HepG2 (cell line): Measurements from ENCODE around the gene MMP24OS. TPM values are rescaled to one million over a fixed set of nuclear protein-coding genes. Genes with fewer than 3 reads are reported as not detected.

Experiments used
- AHR ChIP-seq: IDR thresholded peaks from 2 replicates; pipeline ENCODE4 v1.6.1; 2018; ENCODE audit warnings: missing genetic modification reagents, missing compliant biosample characterization
- DBP ChIP-seq: sonication (generic); formaldehyde crosslinking; IDR thresholded peaks from 2 replicates; pipeline ENCODE4 v1.4.0; 2020; ENCODE audit warnings: missing genetic modification reagents; ENCODE audit errors: not compliant biosample characterization
- ETV5 ChIP-seq: IDR thresholded peaks from 2 replicates; pipeline ENCODE4 v1.6.1; 2018; ENCODE audit warnings: missing biosample characterization, missing genetic modification reagents, inconsistent platforms, borderline replicate concordance
- FOXA1 ChIP-seq, 2 experiments: fragments of 450-650 bp in 1 of 2; sonication (generic) in 1 of 2; formaldehyde crosslinking in 1 of 2; IDR thresholded peaks; 2 replicates each; pipeline versions ENCODE4 v1.4.0 to v1.6.1; 2016 to 2020; ENCODE audit warnings: missing genetic modification reagents in 1 of 2
- JDP2 ChIP-seq: sonication (generic); formaldehyde crosslinking; IDR thresholded peaks from 2 replicates; pipeline ENCODE4 v1.8.1; 2022; ENCODE audit warnings: missing genetic modification reagents, borderline replicate concordance
- JUNB ChIP-seq: sonication (generic); formaldehyde crosslinking; IDR thresholded peaks from 2 replicates; pipeline ENCODE4 v1.8.0; 2022; ENCODE audit warnings: missing genetic modification reagents, mild to moderate bottlenecking, borderline replicate concordance
- KDM2A ChIP-seq: sonication (generic); formaldehyde crosslinking; IDR thresholded peaks from 2 replicates; pipeline ENCODE4 v1.4.0; 2020; ENCODE audit warnings: low read depth, missing genetic modification reagents, borderline replicate concordance
- PRDM4 ChIP-seq: sonication (generic); formaldehyde crosslinking; IDR thresholded peaks from 2 replicates; pipeline ENCODE4 v1.9.0; 2021; ENCODE audit warnings: missing genetic modification reagents, borderline replicate concordance
- SALL1 ChIP-seq: sonication (generic); formaldehyde crosslinking; IDR thresholded peaks from 2 replicates; pipeline ENCODE4 v1.8.0; 2022; ENCODE audit warnings: mild to moderate bottlenecking, missing genetic modification reagents
- SIX1 ChIP-seq: sonication (generic); formaldehyde crosslinking; IDR thresholded peaks from 2 replicates; pipeline ENCODE4 v1.4.0; 2020; ENCODE audit warnings: missing genetic modification reagents, borderline replicate concordance
- SRSF9 ChIP-seq: fragments of 200-400 bp; formaldehyde crosslinking; IDR thresholded peaks from 2 replicates; pipeline ENCODE4 v1.6.1; 2018; ENCODE audit warnings: borderline replicate concordance, mild to moderate bottlenecking, low read depth, low read length; ENCODE audit not compliant: insufficient read depth, poor library complexity, severe bottlenecking
- TFAP4 ChIP-seq: sonication (generic); IDR thresholded peaks from 2 replicates; pipeline ENCODE4 v1.6.1; 2016; ENCODE audit warnings: low read depth, borderline replicate concordance
- ZBTB7B ChIP-seq: sonication (generic); formaldehyde crosslinking; IDR thresholded peaks from 2 replicates; pipeline ENCODE4 v1.4.0; 2020; ENCODE audit warnings: missing genetic modification reagents
- ZFP1 ChIP-seq: IDR thresholded peaks from 2 replicates; pipeline ENCODE4 v1.6.1; 2016
- ZNF160 ChIP-seq: sonication (generic); formaldehyde crosslinking; IDR thresholded peaks from 2 replicates; pipeline ENCODE4 v1.8.0; 2022; ENCODE audit warnings: mild to moderate bottlenecking, inconsistent platforms, missing genetic modification reagents
- ZNF460 ChIP-seq: sonication (generic); formaldehyde crosslinking; IDR thresholded peaks from 2 replicates; pipeline ENCODE4 v1.5.1; 2020; ENCODE audit warnings: missing genetic modification reagents, mild to moderate bottlenecking, borderline replicate concordance
- ZNF468 ChIP-seq: sonication (generic); formaldehyde crosslinking; IDR thresholded peaks from 2 replicates; pipeline ENCODE4 v1.8.0; 2022; ENCODE audit warnings: mild to moderate bottlenecking, moderate library complexity, missing genetic modification reagents
- ZNF484 ChIP-seq: sonication (generic); formaldehyde crosslinking; IDR thresholded peaks from 2 replicates; pipeline ENCODE4 v1.5.1; 2020; ENCODE audit warnings: mild to moderate bottlenecking, low read depth, missing genetic modification reagents, borderline replicate concordance
- ZNF563 ChIP-seq: sonication (generic); formaldehyde crosslinking; IDR thresholded peaks from 2 replicates; pipeline ENCODE4 v1.8.0; 2022; ENCODE audit warnings: mild to moderate bottlenecking, moderate library complexity, missing genetic modification reagents
- ZNF577 ChIP-seq: sonication (generic); formaldehyde crosslinking; IDR thresholded peaks from 2 replicates; pipeline ENCODE4 v1.4.0; 2020; ENCODE audit warnings: mild to moderate bottlenecking, low read depth, missing genetic modification reagents, borderline replicate concordance
- ZNF598 ChIP-seq: sonication (generic); formaldehyde crosslinking; IDR thresholded peaks from 2 replicates; pipeline ENCODE4 v1.5.1; 2020; ENCODE audit warnings: mild to moderate bottlenecking, missing genetic modification reagents, borderline replicate concordance
- ZNF703 ChIP-seq: sonication (generic); formaldehyde crosslinking; IDR thresholded peaks from 2 replicates; pipeline ENCODE4 v1.5.1; 2020; ENCODE audit warnings: missing genetic modification reagents, mild to moderate bottlenecking, moderate library complexity, borderline replicate concordance
- ZNF839 ChIP-seq: sonication (generic); formaldehyde crosslinking; IDR thresholded peaks from 2 replicates; pipeline ENCODE4 v1.4.0; 2020; ENCODE audit warnings: missing genetic modification reagents, mild to moderate bottlenecking, borderline replicate concordance
- polyA plus RNA-seq, 8 experiments: library from polyadenylated mRNA; depleted of rRNA in 3 of 8; stranded (reverse) in 7 of 8; unstranded in 1 of 8; fragments of >200 nt; fragmentation: Illumina TruSeq in 4 of 8; extraction: Trizol in 4 of 8; gene quantifications; 2 replicates each; pipeline versions ENCODE4 v1.2.1 to v1.2.3, GENCODE V29; 2011 to 2016; ENCODE audit warnings: low read depth in 4 of 8, missing spikeins in 1 of 8, mixed read lengths in 1 of 8; ENCODE audit not compliant: insufficient read depth in 1 of 8
- total RNA-seq, 5 experiments: library from RNA; depleted of rRNA; stranded (reverse); fragments of >200 nt; fragmentation: Illumina TruSeq; extraction: Trizol; gene quantifications; 2 replicates each; pipeline ENCODE4 v1.2.3, GENCODE V29; 2016; ENCODE audit warnings: low read depth in 1 of 5
- TF ChIP-seq, protein P1 (sequence below): sonication (generic); formaldehyde crosslinking; IDR thresholded peaks from 2 replicates; pipeline ENCODE4 v1.8.0; 2022; ENCODE audit warnings: missing genetic modification reagents, low read depth, mild to moderate bottlenecking, borderline replicate concordance

MMP24OS gene
- total and polyA plus RNA-seq, 2 of the 13 experiments (the other 11 are each of a cell fraction or from before 2014, with no cell fraction given) = 6.0 to 8.5 TPM

DNA sequence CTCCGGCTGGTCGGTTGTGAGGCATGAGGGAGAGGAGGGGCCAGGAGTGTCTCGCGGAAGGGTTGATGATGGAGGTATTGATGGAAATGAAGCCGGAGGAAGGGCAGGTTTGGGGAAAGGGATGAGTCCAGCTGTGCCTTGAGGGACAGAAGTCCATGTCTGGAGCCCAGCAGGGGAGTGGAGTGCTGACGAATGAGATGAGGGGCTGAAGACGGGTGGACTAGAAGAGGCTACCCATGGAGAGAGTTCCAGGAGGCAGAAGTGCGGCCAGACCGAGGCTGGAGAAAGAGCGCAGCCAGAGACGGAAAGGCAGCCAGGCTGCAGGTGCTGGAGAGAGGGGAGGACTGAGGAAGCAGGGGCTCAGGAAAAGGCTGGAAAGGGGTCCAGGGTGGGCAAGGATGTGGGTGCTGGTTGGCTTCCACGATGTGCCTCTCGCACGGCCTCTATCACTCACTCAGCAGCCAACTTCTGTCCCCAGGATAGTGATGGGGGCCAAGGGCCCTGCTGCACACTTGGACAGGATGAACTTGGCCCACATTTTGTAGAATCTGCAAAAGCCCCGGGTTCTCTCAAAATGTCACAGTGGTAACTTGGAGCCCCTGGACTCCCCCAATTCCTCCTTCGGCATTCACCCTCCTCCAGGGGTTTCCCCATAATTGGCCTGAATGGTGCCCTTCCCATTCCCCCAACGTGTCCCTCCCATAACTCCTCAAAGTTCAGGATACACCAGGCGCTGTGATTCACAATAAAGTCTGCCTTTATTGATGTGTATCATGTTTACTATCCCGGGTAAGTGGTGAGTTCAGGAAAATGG is 7.3 kb upstream of the MMP24OS start (continued):
- TF ChIP-seq PRDM4 (CRISPR knock-in tag) (0 out of 2 replicates have a peak, but pooled peaks have one; percentile 1), DBP (CRISPR knock-in tag) (no peak), SIX1 (no peak), AHR (CRISPR knock-in tag) (0 out of 2 replicates have a peak, but pooled peaks have one; percentile 53), SRSF9 (no peak), ZNF563 (peak; percentile 14; the same call in 1 of the 2 replicates), ZNF839 (CRISPR knock-in tag) (peak; percentile 82; the same call in 1 of the 2 replicates), JDP2 (CRISPR knock-in tag) (peak; percentile 3; the same call in 1 of the 2 replicates), ZBTB7B (CRISPR knock-in tag) (peak; percentile 16; the same call in 1 of the 2 replicates), JUNB (CRISPR knock-in tag) (no peak), TFAP4 (peak; percentile 29; the same call in 1 of the 2 replicates), ETV5 (CRISPR knock-in tag) (no peak; the same call in 1 of the 2 replicates), ZNF468 (CRISPR knock-in tag) (0 out of 2 replicates have a peak, but pooled peaks have one; percentile 7), KDM2A (CRISPR knock-in tag) (no peak), ZNF460 (CRISPR knock-in tag) (no peak), ZNF703 (CRISPR knock-in tag) (no peak; the same call in 1 of the 2 replicates), ZNF577 (no peak), ZNF160 (CRISPR knock-in tag) (0 out of 2 replicates have a peak, but pooled peaks have one; percentile 16), ZNF484 (CRISPR knock-in tag) (peak; percentile 64; the same call in 1 of the 2 replicates), SALL1 (CRISPR knock-in tag) (no peak), FOXA1 (IDR thresholded peaks at IDR 0.05) (no peak), FOXA1 (CRISPR knock-in tag; IDR thresholded peaks at IDR 0.05) (peak; percentile 39; the same call in 1 of the 2 replicates), ZFP1 (CRISPR knock-in tag) (0 out of 2 replicates have a peak, but pooled peaks have one; percentile 45), ZNF598 (CRISPR knock-in tag) (peak; percentile 29)
- TF ChIP-seq, protein P1, sequence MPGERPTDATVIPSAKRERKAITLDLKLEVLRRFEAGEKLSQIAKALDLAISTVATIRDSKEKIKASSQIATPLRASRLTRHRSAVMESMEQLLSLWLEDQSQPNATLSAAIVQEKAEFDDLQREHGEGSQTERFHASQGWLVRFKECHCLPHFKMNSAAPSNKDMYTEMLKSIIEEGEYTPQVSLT (CRISPR knock-in tag) = no peak
